GM23338 (cell line): ENCODE results near the gene PXT1. TPM values are rescaled to one million over a fixed set of nuclear protein-coding genes. Genes with fewer than 3 reads are reported as not detected.

Experiments
- ATAC-seq: fragments of 200-7000 bp; cut with Tn5 transposase; 3 replicates; pipeline ENCODE4 v1.9.1; 2020
- DNase-seq: peaks from one replicate; pipeline ENCODE4 v3.0.0-alpha.2; 2015; ENCODE audit warnings: low spot score
- H2AFZ ChIP-seq: fragments of 200-600 bp; sonication (generic); 2 replicates; pipeline ENCODE4 v1.8.0; 2016; ENCODE audit warnings: antibody characterized with exemption, mild to moderate bottlenecking, moderate library complexity
- H3F3A ChIP-seq: fragments of 200-600 bp; sonication (generic); replicated peaks from 2 replicates; pipeline ENCODE4 v1.8.0; 2017; ENCODE audit warnings: antibody characterized with exemption, mixed run types, low read depth
- H3K27ac ChIP-seq: fragments of 200-600 bp; sonication (generic); 2 replicates; pipeline ENCODE4 v1.6.1; 2016; ENCODE audit warnings: low read depth
- H3K27me3 ChIP-seq: fragments of 200-600 bp; sonication (generic); 2 replicates; pipeline ENCODE4 v1.8.0; 2016; ENCODE audit warnings: mild to moderate bottlenecking, mixed run types, moderate library complexity; ENCODE audit not compliant: insufficient read depth
- H3K36me3 ChIP-seq: fragments of 200-600 bp; sonication (generic); 2 replicates; pipeline ENCODE4 v1.8.0; 2016; ENCODE audit warnings: mild to moderate bottlenecking; ENCODE audit not compliant: insufficient read depth
- H3K4me1 ChIP-seq: fragments of 200-600 bp; sonication (generic); 2 replicates; pipeline ENCODE4 v1.8.0; 2016; ENCODE audit warnings: mild to moderate bottlenecking, moderate library complexity; ENCODE audit not compliant: insufficient read depth
- H3K4me2 ChIP-seq: fragments of 200-600 bp; sonication (generic); 2 replicates; pipeline ENCODE4 v1.7.1; 2017; ENCODE audit warnings: mixed run types
- H3K4me3 ChIP-seq: fragments of 200-600 bp; sonication (generic); 2 replicates; pipeline ENCODE4 v1.6.1; 2016; ENCODE audit warnings: mixed run types
- H3K79me2 ChIP-seq: fragments of 200-600 bp; sonication (generic); replicated peaks from 2 replicates; pipeline ENCODE4 v1.8.0; 2017; ENCODE audit warnings: mild to moderate bottlenecking; ENCODE audit not compliant: insufficient read depth
- H3K9me2 ChIP-seq: fragments of 200-600 bp; sonication (generic); 2 replicates; pipeline ENCODE4 v1.8.0; 2017; ENCODE audit not compliant: insufficient read depth
- H4K20me1 ChIP-seq: fragments of 200-600 bp; sonication (generic); replicated peaks from 2 replicates; pipeline ENCODE4 v1.8.0; 2017; ENCODE audit warnings: mild to moderate bottlenecking; ENCODE audit not compliant: insufficient read depth
- H3K27ac Mint-ChIP-seq: 2 replicates; pipeline ENCODE4 v1.8.0; 2020; ENCODE audit warnings: inconsistent platforms, mild to moderate bottlenecking, moderate library complexity, mixed read lengths
- H3K27me3 Mint-ChIP-seq: 3 replicates; pipeline ENCODE4 v1.8.0; 2022; ENCODE audit warnings: low read depth, mild to moderate bottlenecking, moderate library complexity, mixed read lengths, inconsistent platforms; ENCODE audit not compliant: insufficient read depth, poor library complexity
- H3K36me3 Mint-ChIP-seq: 3 replicates; pipeline ENCODE4 v1.8.0; 2021; ENCODE audit warnings: low read depth, mild to moderate bottlenecking, inconsistent platforms, moderate library complexity, mixed read lengths
- H3K4me1 Mint-ChIP-seq: 3 replicates; pipeline ENCODE4 v1.8.0; 2020; ENCODE audit warnings: mild to moderate bottlenecking, inconsistent platforms, mixed read lengths
- H3K4me3 Mint-ChIP-seq: 3 replicates; pipeline ENCODE4 v1.8.0; 2021; ENCODE audit warnings: moderate library complexity, mild to moderate bottlenecking, inconsistent platforms, mixed read lengths
- H3K9me3 Mint-ChIP-seq: 3 replicates; pipeline ENCODE4 v1.8.0; 2020; ENCODE audit warnings: moderate library complexity, mild to moderate bottlenecking, inconsistent platforms, mixed read lengths
- CREB1 ChIP-seq: fragments of 250-450 bp; sonication (Bioruptor Pico); IDR thresholded peaks from 2 replicates; pipeline ENCODE4 v1.5.0; 2020; ENCODE audit warnings: low read depth, mild to moderate bottlenecking, moderate library complexity
- CTCF ChIP-seq, 2 experiments: fragments of 200-600 bp in 1 of 2; sonication (generic) in 1 of 2; conservative IDR thresholded peaks; 2 replicates each; pipeline versions ENCODE4 v1.5.1 to v1.6.1; 2016 to 2017; ENCODE audit warnings: antibody characterized with exemption in 2 of 2, low read depth in 2 of 2, mild to moderate bottlenecking in 2 of 2, moderate library complexity in 1 of 2
- ETS1 ChIP-seq: IDR thresholded peaks from 2 replicates; pipeline ENCODE4 v1.6.1; 2016; ENCODE audit warnings: antibody characterized with exemption
- EZH2 ChIP-seq: fragments of 200-600 bp; sonication (generic); IDR thresholded peaks from one replicate; pipeline ENCODE4 v1.8.0; 2017; ENCODE audit warnings: antibody characterized with exemption, mild to moderate bottlenecking, low read depth; ENCODE audit not compliant: unreplicated experiment
- EZH2phosphoT487 ChIP-seq: fragments of 200-600 bp; sonication (generic); IDR thresholded peaks from one replicate; pipeline ENCODE4 v1.8.1; 2018; ENCODE audit warnings: antibody characterized with exemption; ENCODE audit not compliant: unreplicated experiment
- JUNB ChIP-seq: IDR thresholded peaks from one replicate; pipeline ENCODE4 v1.6.1; 2016; ENCODE audit warnings: antibody characterized with exemption; ENCODE audit not compliant: unreplicated experiment
- NANOG ChIP-seq: IDR thresholded peaks from 2 replicates; pipeline ENCODE4 v1.6.1; 2016; ENCODE audit warnings: antibody characterized with exemption, borderline replicate concordance
- POLR2AphosphoS5 ChIP-seq: IDR thresholded peaks from 2 replicates; pipeline ENCODE4 v1.6.1; 2016; ENCODE audit warnings: antibody characterized with exemption, low read depth
- REST ChIP-seq: IDR thresholded peaks from one replicate; pipeline ENCODE4 v1.6.1; 2018; ENCODE audit warnings: antibody characterized with exemption; ENCODE audit not compliant: unreplicated experiment
- STAT1 ChIP-seq: IDR thresholded peaks from one replicate; pipeline ENCODE4 v1.6.1; 2016; ENCODE audit warnings: antibody characterized with exemption; ENCODE audit not compliant: unreplicated experiment
- ZNF114 ChIP-seq: fragments of 250-450 bp; sonication (Bioruptor Pico); IDR thresholded peaks from 2 replicates; pipeline ENCODE4 v1.5.0; 2020; ENCODE audit warnings: mild to moderate bottlenecking, moderate library complexity
- ZNF331 ChIP-seq: fragments of 250-450 bp; sonication (Bioruptor Pico); IDR thresholded peaks from 2 replicates; pipeline ENCODE4 v1.5.0; 2020; ENCODE audit warnings: low read depth, mild to moderate bottlenecking, moderate library complexity
- ZNF462 ChIP-seq: fragments of 250-450 bp; sonication (Bioruptor Pico); IDR thresholded peaks from 2 replicates; pipeline ENCODE4 v1.5.0; 2020; ENCODE audit warnings: mild to moderate bottlenecking, moderate library complexity
- polyA plus RNA-seq: library from polyadenylated mRNA; unstranded; fragments of >200 nt; fragmentation: Nextera tagmentation; extraction: Ambion mirVana; gene quantifications from 2 replicates; pipeline ENCODE4 v1.2.1, GENCODE V29; 2016
- total RNA-seq: library from RNA; depleted of rRNA; stranded (reverse); fragments of >200 nt; shearing (Covaris generic); gene quantifications from 2 replicates; pipeline ENCODE4 v1.2.3, GENCODE V29; 2014

The PXT1 gene
- total and polyA plus RNA-seq, 2 experiments from 2014 or later = 0.14 TPM; not detected in 1

- Histone ChIP-seq H3K79me2 (peaks cover 30% of the 10 kb centered on the region), H2AFZ (no peak overlapping the region), H3K36me3 (no peaks in the 10 kb centered on the region), H4K20me1 (0 out of 2 replicates have a peak, but pooled peaks cover 2% of the 10 kb centered on the region), H3K9me2 (no peaks in the 10 kb centered on the region), H3K4me2 (peak overlapping the region; percentile 49), H3F3A (peaks cover 4% of the 10 kb centered on the region), H3K27ac (no peak overlapping the region), H3K4me1 (peaks cover 11% of the 10 kb centered on the region), H3K4me3 (no peak overlapping the region), H3K27me3 (no peaks in the 10 kb centered on the region)
- H3K4me1 Mint-ChIP-seq = peaks cover 24% of the 10 kb centered on the region
- H3K4me3 Mint-ChIP-seq = peak overlapping the region; percentile 43; the same call in 2 of the 3 replicates
- peaks cover under 1% of the 10 kb centered on the region; the same call in 1 of the 3 replicates for H3K36me3 Mint-ChIP-seq
- peak; percentile 56 for ATAC-seq
- no peaks in the 10 kb centered on the region for H3K9me3 Mint-ChIP-seq
- no peak for TF ChIP-seq ETS1
- no peak for TF ChIP-seq NANOG
- no peak for TF ChIP-seq EZH2phosphoT487
- peak; percentile 44 for TF ChIP-seq POLR2AphosphoS5
- TF ChIP-seq STAT1 = no peak
- TF ChIP-seq ZNF331 (CRISPR knock-in tag) = no peak
- no peak for TF ChIP-seq ZNF462 (CRISPR knock-in tag)
- TF ChIP-seq JUNB = no peak
- TF ChIP-seq ZNF114 = no peak
- no peak for TF ChIP-seq EZH2
- TF ChIP-seq CTCF (conservative IDR thresholded peaks at IDR 0.05; ENCODE audit: low read depth in 2 of 2) = no peak
- no peak for TF ChIP-seq REST
- TF ChIP-seq CREB1 (CRISPR knock-in tag) = peak; percentile 72
- peak overlapping the region; percentile 82 for H3K27ac Mint-ChIP-seq
- DNase-seq = peak; percentile 84
- H3K27me3 Mint-ChIP-seq = peaks cover 5% of the 10 kb centered on the region
Observed at GRCh38 chr6:36441307-36441894, 1.3 kb downstream of the PXT1 start.
